ENCODE measurements around the gene CACNB4. TPM values are rescaled to one million over a fixed set of nuclear protein-coding genes. Genes with fewer than 3 reads are reported as not detected.
"Not testable (repeated sequence)": the region's sequence is repeated elsewhere in the genome, so short reads cannot be mapped to it uniquely, and the experiment has no call there.

Gene CACNB4
- total RNA-seq, 2 experiments from 2014 or later, result 0.34 to 0.41 TPM

GRCh38 chr2:151922845-151923666, 175.8 kb downstream of the CACNB4 start:
- no peak for ATAC-seq
- Mint-ChIP-seq H3K27ac (no peak overlapping the region), H3K36me3 (ENCODE audit: low read depth) (no peaks in the 10 kb centered on the region), H3K4me1 (ENCODE audit: low read depth) (no peaks in the 10 kb centered on the region), H3K27me3 (peaks cover 17% of the 10 kb centered on the region), H3K4me3 (no peak overlapping the region), H3K9me3 (no peaks in the 10 kb centered on the region)
- DNase-seq, result no peak
- ChIA-PET POLR2A (no interaction called here), CTCF (no interaction called here)
- intact Hi-C loops (cut with micrococcal nuclease), result no loop called here
- no peak for TF ChIP-seq CTCF (IDR thresholded peaks at IDR 0.05)

GRCh38 chr2:151919786-151920185, 179.1 kb downstream of the CACNB4 start:
- intact Hi-C loops (cut with micrococcal nuclease), result no loop called here
- POLR2A ChIA-PET, result no interaction called here
- no peak overlapping the region for H3K27ac Mint-ChIP-seq

GRCh38 chr2:151918308-151918707, 180.5 kb downstream of the CACNB4 start:
- H3K27me3 Mint-ChIP-seq, result peaks cover 5% of the 10 kb centered on the region

More at GRCh38 chr2:151919786-151920185, 179.1 kb downstream of the CACNB4 start:
- Mint-ChIP-seq H3K4me1 (ENCODE audit: low read depth) (no peaks in the 10 kb centered on the region), H3K27me3 (no peaks in the 10 kb centered on the region), H3K36me3 (ENCODE audit: low read depth) (no peaks in the 10 kb centered on the region), H3K4me3 (no peak overlapping the region), H3K9me3 (no peaks in the 10 kb centered on the region)
- CTCF ChIA-PET, result no interaction called here
- no peak for TF ChIP-seq CTCF (IDR thresholded peaks at IDR 0.05)
- DNase-seq (no peak), ATAC-seq (no peak)

GRCh38 chr2:151916632-151917031, 182.2 kb downstream of the CACNB4 start:
- DNase-seq (no peak), ATAC-seq (no peak)
- Mint-ChIP-seq H3K27me3 (peaks cover 10% of the 10 kb centered on the region), H3K36me3 (ENCODE audit: low read depth) (no peaks in the 10 kb centered on the region), H3K9me3 (no peaks in the 10 kb centered on the region), H3K4me3 (no peak overlapping the region), H3K4me1 (ENCODE audit: low read depth) (no peaks in the 10 kb centered on the region), H3K27ac (no peak overlapping the region)
- no peak for TF ChIP-seq CTCF (IDR thresholded peaks at IDR 0.05)
- ChIA-PET CTCF (interaction anchor here (0.7 kb wide), 1 partner anchor 31 kb away, joined by 3 read pairs; no protein-coding TSS in a partner anchor), POLR2A (no interaction called here)
- intact Hi-C loops (cut with micrococcal nuclease), result no loop called here

More at GRCh38 chr2:151918308-151918707, 180.5 kb downstream of the CACNB4 start:
- no peak for TF ChIP-seq CTCF (IDR thresholded peaks at IDR 0.05)
- DNase-seq (no peak), ATAC-seq (no peak)
- no peaks in the 10 kb centered on the region for H3K9me3 Mint-ChIP-seq
- intact Hi-C loops (cut with micrococcal nuclease), result no loop called here
- H3K4me3 Mint-ChIP-seq, result no peak overlapping the region
- H3K36me3 Mint-ChIP-seq (ENCODE audit: low read depth), result no peaks in the 10 kb centered on the region
- POLR2A ChIA-PET, result no interaction called here
- H3K4me1 Mint-ChIP-seq (ENCODE audit: low read depth), result no peaks in the 10 kb centered on the region
- no peak overlapping the region for H3K27ac Mint-ChIP-seq
- CTCF ChIA-PET, result no interaction called here

GRCh38 chr2:151915629-151916025, 183.2 kb downstream of the CACNB4 start:
- POLR2A ChIA-PET; H3K9me3 Mint-ChIP-seq; H3K36me3 Mint-ChIP-seq (ENCODE audit: low read depth); intact Hi-C loops (cut with micrococcal nuclease); H3K4me3 Mint-ChIP-seq; ATAC-seq; CTCF ChIA-PET; H3K27ac Mint-ChIP-seq; H3K4me1 Mint-ChIP-seq (ENCODE audit: low read depth); DNase-seq: not testable (repeated sequence)
- H3K27me3 Mint-ChIP-seq, result peaks cover 12% of the 10 kb centered on the region
